GM18502 (cell line): ENCODE results near the gene NAA80.
"Not testable (repeated sequence)": the region's sequence is repeated elsewhere in the genome, so short reads cannot be mapped to it uniquely, and the experiment has no call there.

Experiments
- ATAC-seq: cut with Tn5 transposase; IDR thresholded peaks from one replicate; pipeline ENCODE4 v1.9.1; 2021; ENCODE audit warnings: mild to moderate bottlenecking; ENCODE audit not compliant: unreplicated experiment, poor library complexity

The NAA80 gene

GRCh38 chr3:50272911-50273688 is 26.1 kb downstream of the NAA80 start:
- ATAC-seq: peak; percentile 81

GRCh38 chr3:50272538-50272910 is 26.7 kb downstream of the NAA80 start:
- ATAC-seq: not testable (repeated sequence)

GRCh38 chr3:50271314-50271936 is 27.8 kb downstream of the NAA80 start:
- no peak for ATAC-seq

- no peak for ATAC-seq
Measured at GRCh38 chr3:50270422-50271224, 28.6 kb downstream of the NAA80 start.

- no peak for ATAC-seq
Measured at GRCh38 chr3:50269977-50270413, 29.2 kb downstream of the NAA80 start.

GRCh38 chr3:50269460-50269859 is 29.7 kb downstream of the NAA80 start:
- no peak for ATAC-seq

- ATAC-seq: no peak
Measured at GRCh38 chr3:50268703-50269451, 30.3 kb downstream of the NAA80 start, which contains the start of gene SEMA3B. Gene SEMA3B, plus strand, starts transcription at chr3:50269147. Its CDS starts 94 bp downstream, at chr3:50269241.

- no peak for ATAC-seq
Measured at GRCh38 chr3:50268276-50268675, 30.9 kb downstream of the NAA80 start.

- no peak for ATAC-seq
Measured at GRCh38 chr3:50267280-50267913, 31.8 kb downstream of the NAA80 start.

- no peak for ATAC-seq
Measured at GRCh38 chr3:50266836-50267235, 32.4 kb downstream of the NAA80 start.

GRCh38 chr3:50266017-50266416 is 33.2 kb downstream of the NAA80 start:
- ATAC-seq: no peak

GRCh38 chr3:50265571-50265970 is 33.6 kb downstream of the NAA80 start:
- no peak for ATAC-seq

GRCh38 chr3:50264964-50265485 is 34.2 kb downstream of the NAA80 start:
- ATAC-seq: no peak

GRCh38 chr3:50264383-50264963 is 34.7 kb downstream of the NAA80 start:
- ATAC-seq: no peak

GRCh38 chr3:50263478-50264382 is 35.5 kb downstream of the NAA80 start:
- no peak for ATAC-seq

- no peak for ATAC-seq
Measured at GRCh38 chr3:50262778-50263177, 36.4 kb downstream of the NAA80 start.

GRCh38 chr3:50262200-50262599 is 37.0 kb downstream of the NAA80 start:
- not testable (repeated sequence) for ATAC-seq

GRCh38 chr3:50261505-50261904 is 37.7 kb downstream of the NAA80 start:
- no peak for ATAC-seq
